HL-60 (cell line): ENCODE data around the gene ZNF280B.

Experiments used
- GABPA ChIP-seq: IDR thresholded peaks from 2 replicates; pipeline ENCODE4 v1.6.1; 2012; ENCODE audit warnings: low read depth
- POLR2AphosphoS5 ChIP-seq: IDR thresholded peaks from 2 replicates; pipeline ENCODE4 v1.6.1; 2012; ENCODE audit warnings: low read depth
- SPI1 ChIP-seq: IDR thresholded peaks from 2 replicates; pipeline ENCODE4 v1.6.1; 2012; ENCODE audit warnings: low read depth, mild to moderate bottlenecking, borderline replicate concordance
- TF ChIP-seq, protein P1 (sequence below): IDR thresholded peaks from one replicate; pipeline ENCODE4 v1.5.1; 2011; ENCODE audit warnings: low read length, control low read depth, inconsistent platforms; ENCODE audit not compliant: insufficient read depth
- TF ChIP-seq, protein P2 (sequence below): IDR thresholded peaks from 2 replicates; pipeline ENCODE4 v1.6.1; 2012; ENCODE audit warnings: low read depth; ENCODE audit not compliant: insufficient replicate concordance

DNA sequence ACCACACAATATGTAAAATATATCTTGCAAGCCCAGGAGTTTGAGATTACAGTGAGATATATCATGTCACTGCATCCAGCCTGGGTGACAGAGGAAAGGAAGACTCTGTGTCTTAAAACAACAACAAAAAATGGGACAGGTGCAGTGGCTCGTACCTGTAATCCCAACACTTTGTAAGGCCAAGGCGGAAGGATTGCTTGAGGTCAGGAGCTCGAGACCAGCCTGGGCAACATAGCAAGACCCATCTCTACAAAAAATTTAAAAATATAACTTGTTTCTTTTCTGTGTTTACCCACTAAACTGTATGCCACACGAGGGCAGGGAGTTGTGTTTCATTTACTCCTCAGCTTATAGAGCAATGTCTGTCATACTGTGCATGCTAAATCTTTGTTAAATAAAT is 8.4 kb upstream of the ZNF280B start:
- TF ChIP-seq, protein P1, sequence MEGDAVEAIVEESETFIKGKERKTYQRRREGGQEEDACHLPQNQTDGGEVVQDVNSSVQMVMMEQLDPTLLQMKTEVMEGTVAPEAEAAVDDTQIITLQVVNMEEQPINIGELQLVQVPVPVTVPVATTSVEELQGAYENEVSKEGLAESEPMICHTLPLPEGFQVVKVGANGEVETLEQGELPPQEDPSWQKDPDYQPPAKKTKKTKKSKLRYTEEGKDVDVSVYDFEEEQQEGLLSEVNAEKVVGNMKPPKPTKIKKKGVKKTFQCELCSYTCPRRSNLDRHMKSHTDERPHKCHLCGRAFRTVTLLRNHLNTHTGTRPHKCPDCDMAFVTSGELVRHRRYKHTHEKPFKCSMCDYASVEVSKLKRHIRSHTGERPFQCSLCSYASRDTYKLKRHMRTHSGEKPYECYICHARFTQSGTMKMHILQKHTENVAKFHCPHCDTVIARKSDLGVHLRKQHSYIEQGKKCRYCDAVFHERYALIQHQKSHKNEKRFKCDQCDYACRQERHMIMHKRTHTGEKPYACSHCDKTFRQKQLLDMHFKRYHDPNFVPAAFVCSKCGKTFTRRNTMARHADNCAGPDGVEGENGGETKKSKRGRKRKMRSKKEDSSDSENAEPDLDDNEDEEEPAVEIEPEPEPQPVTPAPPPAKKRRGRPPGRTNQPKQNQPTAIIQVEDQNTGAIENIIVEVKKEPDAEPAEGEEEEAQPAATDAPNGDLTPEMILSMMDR = no peak
- TF ChIP-seq POLR2AphosphoS5 (no peak), GABPA (no peak), SPI1 (no peak)
- TF ChIP-seq, protein P2, sequence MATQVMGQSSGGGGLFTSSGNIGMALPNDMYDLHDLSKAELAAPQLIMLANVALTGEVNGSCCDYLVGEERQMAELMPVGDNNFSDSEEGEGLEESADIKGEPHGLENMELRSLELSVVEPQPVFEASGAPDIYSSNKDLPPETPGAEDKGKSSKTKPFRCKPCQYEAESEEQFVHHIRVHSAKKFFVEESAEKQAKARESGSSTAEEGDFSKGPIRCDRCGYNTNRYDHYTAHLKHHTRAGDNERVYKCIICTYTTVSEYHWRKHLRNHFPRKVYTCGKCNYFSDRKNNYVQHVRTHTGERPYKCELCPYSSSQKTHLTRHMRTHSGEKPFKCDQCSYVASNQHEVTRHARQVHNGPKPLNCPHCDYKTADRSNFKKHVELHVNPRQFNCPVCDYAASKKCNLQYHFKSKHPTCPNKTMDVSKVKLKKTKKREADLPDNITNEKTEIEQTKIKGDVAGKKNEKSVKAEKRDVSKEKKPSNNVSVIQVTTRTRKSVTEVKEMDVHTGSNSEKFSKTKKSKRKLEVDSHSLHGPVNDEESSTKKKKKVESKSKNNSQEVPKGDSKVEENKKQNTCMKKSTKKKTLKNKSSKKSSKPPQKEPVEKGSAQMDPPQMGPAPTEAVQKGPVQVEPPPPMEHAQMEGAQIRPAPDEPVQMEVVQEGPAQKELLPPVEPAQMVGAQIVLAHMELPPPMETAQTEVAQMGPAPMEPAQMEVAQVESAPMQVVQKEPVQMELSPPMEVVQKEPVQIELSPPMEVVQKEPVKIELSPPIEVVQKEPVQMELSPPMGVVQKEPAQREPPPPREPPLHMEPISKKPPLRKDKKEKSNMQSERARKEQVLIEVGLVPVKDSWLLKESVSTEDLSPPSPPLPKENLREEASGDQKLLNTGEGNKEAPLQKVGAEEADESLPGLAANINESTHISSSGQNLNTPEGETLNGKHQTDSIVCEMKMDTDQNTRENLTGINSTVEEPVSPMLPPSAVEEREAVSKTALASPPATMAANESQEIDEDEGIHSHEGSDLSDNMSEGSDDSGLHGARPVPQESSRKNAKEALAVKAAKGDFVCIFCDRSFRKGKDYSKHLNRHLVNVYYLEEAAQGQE = no peak
